Left ventricle myocardium inferior (tissue), 1 donor: Measurements from ENCODE around the gene MT1E. TPM values are rescaled to one million over a fixed set of nuclear protein-coding genes. Genes with fewer than 3 reads are reported as not detected.
A peak's percentile ranks its signal among the peaks of the same experiment; 100 is the strongest.
"Not testable (repeated sequence)": the region's sequence is repeated elsewhere in the genome, so short reads cannot be mapped to it uniquely, and the experiment has no call there.

Experiments used
- DNase-seq: peaks from one replicate; pipeline ENCODE4 v3.0.0-alpha.2; 2020
- H3K27ac ChIP-seq: fragments of 200-600 bp; replicated peaks from 2 replicates; pipeline ENCODE4 v1.8.0; 2021
- H3K27me3 ChIP-seq: fragments of 200-600 bp; 2 replicates; pipeline ENCODE4 v1.8.0; 2021; ENCODE audit warnings: low read depth
- H3K36me3 ChIP-seq: fragments of 200-600 bp; 2 replicates; pipeline ENCODE4 v1.8.0; 2021
- H3K4me1 ChIP-seq: fragments of 200-600 bp; 2 replicates; pipeline ENCODE4 v1.8.0; 2021
- H3K4me3 ChIP-seq: fragments of 200-600 bp; 2 replicates; pipeline ENCODE4 v1.8.0; 2021; ENCODE audit warnings: mild to moderate bottlenecking, moderate library complexity
- H3K9me3 ChIP-seq: fragments of 200-600 bp; replicated peaks from 2 replicates; pipeline ENCODE4 v1.8.0; 2021
- intact Hi-C: fragments of 100-400 bp; cut with micrococcal nuclease; formaldehyde crosslinking; loops from one replicate; pipeline ENCODE4 v1.11.0; 2022
- long read RNA-seq: library from polyadenylated mRNA; unstranded; transcript quantifications from one replicate; pipeline ENCODE4 v2.0.0, GENCODE V29; 2021
- total RNA-seq: library from RNA; stranded (reverse); fragmentation: NEBNext Ultra II Directional; extraction: Animal tissue kit (Norgen Biotek cat#: 25700); gene quantifications from one replicate; pipeline ENCODE4 v1.2.1, GENCODE V29; 2021
- TF ChIP-seq, protein P1 (sequence below): fragments of 200-600 bp; IDR thresholded peaks from 2 replicates; pipeline ENCODE4 v1.8.0; 2021; ENCODE audit warnings: antibody characterized with exemption, mild to moderate bottlenecking, borderline replicate concordance
- donor health status: DM: no; HTN: yes; CAD: no; lungs with severe emphysema.

MT1E gene
- 126 TPM for total RNA-seq
- long read RNA-seq, transcript MT1E-201 (3 exons, 704 nt), result major isoform, 6 of 12 reads
- long read RNA-seq, partial matches to known transcripts, result 1 of 12 reads
- long read RNA-seq, other reads (novel, unspliced or antisense), result 5 of 12 reads

GRCh38 chr16:56625140-56625942 lies at the start of gene MT1E:
Gene MT1E, plus strand, starts transcription at chr16:56625781. Its CDS starts 71 bp downstream, at chr16:56625852.
- DNase-seq, result peak; percentile 88
- Histone ChIP-seq H3K4me1 (peaks cover 40% of the 10 kb centered on the region), H3K36me3 (no peaks in the 10 kb centered on the region), H3K4me3 (peak within 1 kb of the TSS; percentile 80), H3K9me3 (no peaks in the 10 kb centered on the region), H3K27ac (peak within 1 kb of the TSS; percentile 99), H3K27me3 (no peaks in the 10 kb centered on the region)
- TF ChIP-seq, protein P1, sequence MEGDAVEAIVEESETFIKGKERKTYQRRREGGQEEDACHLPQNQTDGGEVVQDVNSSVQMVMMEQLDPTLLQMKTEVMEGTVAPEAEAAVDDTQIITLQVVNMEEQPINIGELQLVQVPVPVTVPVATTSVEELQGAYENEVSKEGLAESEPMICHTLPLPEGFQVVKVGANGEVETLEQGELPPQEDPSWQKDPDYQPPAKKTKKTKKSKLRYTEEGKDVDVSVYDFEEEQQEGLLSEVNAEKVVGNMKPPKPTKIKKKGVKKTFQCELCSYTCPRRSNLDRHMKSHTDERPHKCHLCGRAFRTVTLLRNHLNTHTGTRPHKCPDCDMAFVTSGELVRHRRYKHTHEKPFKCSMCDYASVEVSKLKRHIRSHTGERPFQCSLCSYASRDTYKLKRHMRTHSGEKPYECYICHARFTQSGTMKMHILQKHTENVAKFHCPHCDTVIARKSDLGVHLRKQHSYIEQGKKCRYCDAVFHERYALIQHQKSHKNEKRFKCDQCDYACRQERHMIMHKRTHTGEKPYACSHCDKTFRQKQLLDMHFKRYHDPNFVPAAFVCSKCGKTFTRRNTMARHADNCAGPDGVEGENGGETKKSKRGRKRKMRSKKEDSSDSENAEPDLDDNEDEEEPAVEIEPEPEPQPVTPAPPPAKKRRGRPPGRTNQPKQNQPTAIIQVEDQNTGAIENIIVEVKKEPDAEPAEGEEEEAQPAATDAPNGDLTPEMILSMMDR, result no peak
- intact Hi-C loops, result no loop called here

DNA sequence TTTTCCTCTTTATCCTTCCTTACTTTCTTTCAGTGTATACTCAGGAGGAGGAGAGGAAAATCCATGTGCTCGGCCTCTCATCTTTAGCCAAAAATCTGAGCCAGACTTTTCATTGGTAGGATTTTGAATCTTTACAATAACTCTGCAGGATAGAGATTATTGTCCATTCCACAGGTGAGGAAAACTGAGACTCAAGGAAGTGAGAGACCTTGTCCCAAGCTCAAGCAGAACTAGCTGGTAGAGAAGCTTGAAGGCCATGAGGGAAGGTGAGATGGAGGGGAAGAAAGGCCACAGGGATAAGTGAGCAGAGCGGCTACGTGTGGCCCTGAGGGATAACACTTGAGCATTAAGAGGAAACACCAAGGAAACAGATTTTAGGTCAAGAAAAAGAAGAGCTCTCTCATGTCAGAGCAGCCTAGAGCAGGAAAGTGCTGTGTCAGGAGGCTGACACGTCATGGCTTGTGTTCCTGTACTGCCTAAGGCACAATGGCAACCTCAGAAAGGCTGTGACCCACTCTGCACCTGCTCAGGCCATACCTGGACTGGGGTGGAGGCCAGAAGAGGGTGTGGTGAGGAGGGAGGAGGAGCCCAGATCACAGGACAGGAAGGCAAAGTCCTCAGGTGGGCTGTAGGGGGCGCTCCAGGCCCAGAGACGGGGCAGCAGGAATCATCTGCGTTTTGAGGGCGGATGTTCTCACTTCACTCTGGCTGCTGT lies 48.8 kb upstream of the MT1E start:
- Histone ChIP-seq H3K27me3 (peaks cover 3% of the 10 kb centered on the region), H3K9me3 (peaks cover 8% of the 10 kb centered on the region), H3K4me1 (no peaks in the 10 kb centered on the region), H3K36me3 (no peaks in the 10 kb centered on the region), H3K27ac (no peak overlapping the region), H3K4me3 (no peak overlapping the region)
- TF ChIP-seq, protein P1, result peak; percentile 72
- DNase-seq, result peak; percentile 66
- intact Hi-C loops, result no loop called here

DNA sequence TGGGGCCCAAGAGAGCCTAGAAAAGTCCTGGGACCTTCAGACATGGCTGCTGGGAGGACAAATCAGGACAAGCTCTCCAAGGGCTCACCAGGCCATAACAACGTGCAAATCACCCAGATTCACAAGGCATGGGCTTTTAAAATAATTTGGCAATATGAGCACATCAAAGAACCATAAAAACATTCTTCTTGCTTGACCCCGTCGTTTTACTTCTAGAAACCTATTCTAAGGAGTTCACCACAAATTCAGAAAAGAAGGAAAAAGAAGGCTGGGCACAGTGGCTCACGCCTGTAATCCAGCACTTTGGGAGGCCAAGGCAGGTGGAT lies 48.3 kb upstream of the MT1E start:
- peaks cover 8% of the 10 kb centered on the region for H3K9me3 ChIP-seq
- H3K27me3 ChIP-seq, result peaks cover 8% of the 10 kb centered on the region
- no peak overlapping the region for H3K27ac ChIP-seq
- intact Hi-C loops, result no loop called here
- H3K4me1 ChIP-seq, result no peaks in the 10 kb centered on the region
- TF ChIP-seq, protein P1, result no peak
- no peak overlapping the region for H3K4me3 ChIP-seq
- H3K36me3 ChIP-seq, result no peaks in the 10 kb centered on the region
- DNase-seq, result no peak

GRCh38 chr16:56580391-56581048 lies 45.1 kb upstream of the MT1E start:
- Histone ChIP-seq H3K4me3 (no peak overlapping the region), H3K36me3 (no peaks in the 10 kb centered on the region), H3K27me3 (peaks cover 32% of the 10 kb centered on the region), H3K27ac (no peak overlapping the region), H3K4me1 (no peaks in the 10 kb centered on the region), H3K9me3 (no peaks in the 10 kb centered on the region)
- no peak for DNase-seq
- TF ChIP-seq, protein P1, result no peak
- intact Hi-C loops, result no loop called here

DNA sequence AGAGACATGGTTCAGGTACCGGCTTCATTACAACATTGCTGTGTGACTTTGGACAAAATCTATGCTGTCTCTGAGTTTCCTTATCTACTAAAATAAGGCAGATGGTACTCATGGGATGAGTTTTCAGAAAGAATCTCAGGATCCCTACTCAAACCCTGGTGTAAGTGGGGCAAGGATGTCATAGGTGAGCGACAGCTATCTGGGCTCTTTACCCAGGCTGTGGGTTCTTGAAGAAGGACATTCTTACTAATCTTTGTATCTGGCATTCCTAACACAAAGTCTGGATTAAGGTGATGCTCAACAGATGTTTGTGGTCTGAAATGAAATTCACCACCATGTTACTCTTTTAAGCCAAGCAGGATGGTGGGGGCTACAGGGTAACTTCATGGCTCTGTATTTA lies 42.7 kb upstream of the MT1E start:
- H3K36me3 ChIP-seq, intact Hi-C loops, DNase-seq, H3K9me3 ChIP-seq, H3K27ac ChIP-seq, H3K4me3 ChIP-seq, H3K4me1 ChIP-seq: not testable (repeated sequence)
- H3K27me3 ChIP-seq, result peaks cover 54% of the 10 kb centered on the region
